DMS153 treated with DMSO at 0.1 percent for 48 hours (cell line): ENCODE measurements around the gene VPS26C.

Experiments used
- DNase-seq: peaks from one replicate; lab custom pipeline; 2025; ENCODE audit not compliant: unreplicated experiment; lab: John Stamatoyannopoulos, UW

VPS26C gene

GRCh38 chr21:37206496-37206895 lies 60.6 kb downstream of the VPS26C start:
- no peak for DNase-seq

- no peak for DNase-seq
Measured at GRCh38 chr21:37204580-37204979, 62.6 kb downstream of the VPS26C start.

- no peak for DNase-seq
Measured at GRCh38 chr21:37202221-37203110, 64.7 kb downstream of the VPS26C start.

GRCh38 chr21:37200641-37201480 lies 66.3 kb downstream of the VPS26C start:
- DNase-seq = no peak

GRCh38 chr21:37199057-37199924 lies 67.8 kb downstream of the VPS26C start:
- DNase-seq = no peak

- no peak for DNase-seq
Measured at GRCh38 chr21:37197746-37198145, 69.4 kb downstream of the VPS26C start.

GRCh38 chr21:37196847-37197246 lies 70.3 kb downstream of the VPS26C start:
- no peak for DNase-seq

GRCh38 chr21:37195610-37196009 lies 71.5 kb downstream of the VPS26C start:
- DNase-seq = no peak

GRCh38 chr21:37195059-37195458 lies 72.1 kb downstream of the VPS26C start:
- no peak for DNase-seq

- no peak for DNase-seq
Measured at GRCh38 chr21:37193676-37194075, 73.5 kb downstream of the VPS26C start.

- DNase-seq = no peak
Measured at GRCh38 chr21:37193006-37193405, 74.1 kb downstream of the VPS26C start.

GRCh38 chr21:37192019-37192418 lies 75.1 kb downstream of the VPS26C start:
- DNase-seq = no peak

- DNase-seq = no peak
Measured at GRCh38 chr21:37188825-37189224, 78.3 kb downstream of the VPS26C start.

GRCh38 chr21:37186983-37187382 lies 80.2 kb downstream of the VPS26C start:
- DNase-seq = no peak

GRCh38 chr21:37184784-37185593 lies 82.1 kb downstream of the VPS26C start:
- no peak for DNase-seq

- no peak for DNase-seq
Measured at GRCh38 chr21:37183749-37184148, 83.4 kb downstream of the VPS26C start.

- no peak for DNase-seq
Measured at GRCh38 chr21:37182222-37182621, 84.9 kb downstream of the VPS26C start.

GRCh38 chr21:37181059-37181458 lies 86.1 kb downstream of the VPS26C start:
- no peak for DNase-seq

- no peak for DNase-seq
Measured at GRCh38 chr21:37176716-37177115, 90.4 kb downstream of the VPS26C start.
